Breast epithelium (tissue), 3 donors: ENCODE data around the gene KANSL1L.

Source experiments
- POLR2AphosphoS5 ChIP-seq, 3 donors: sonication (generic); formaldehyde crosslinking; IDR thresholded peaks; one replicate each; pipeline ENCODE4 v1.6.1; 2017; ENCODE audit warnings: antibody characterized with exemption in 3 of 3
- TF ChIP-seq, protein P1 (sequence below), 3 donors: fragments of 450-650 bp; IDR thresholded peaks; one replicate each; pipeline ENCODE4 v1.5.1; 2016 to 2017; ENCODE audit warnings: antibody characterized with exemption in 3 of 3, mild to moderate bottlenecking in 3 of 3, moderate library complexity in 3 of 3

DNA sequence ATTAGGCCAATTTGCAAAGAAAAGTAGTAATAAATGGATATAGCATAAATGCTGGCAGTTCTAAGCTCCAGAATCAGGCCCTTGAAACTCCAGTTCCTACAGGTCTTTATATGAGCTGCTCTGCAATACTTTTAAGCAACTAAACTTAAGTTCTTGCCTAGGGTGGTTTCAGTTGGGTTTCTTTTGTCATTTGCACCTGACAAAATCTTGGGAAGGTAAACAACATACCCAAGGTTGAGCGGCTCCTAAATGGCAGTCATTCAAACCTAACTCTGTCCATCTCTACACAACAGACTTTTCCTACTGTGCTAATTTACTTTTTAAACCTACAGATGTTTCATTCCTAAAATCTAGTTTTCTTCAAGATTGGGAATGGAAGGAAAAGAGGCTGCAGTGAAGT, 9.3 kb upstream of the KANSL1L start:
- no peak for TF ChIP-seq POLR2AphosphoS5 (IDR thresholded peaks at IDR 0.05)
- TF ChIP-seq, protein P1, sequence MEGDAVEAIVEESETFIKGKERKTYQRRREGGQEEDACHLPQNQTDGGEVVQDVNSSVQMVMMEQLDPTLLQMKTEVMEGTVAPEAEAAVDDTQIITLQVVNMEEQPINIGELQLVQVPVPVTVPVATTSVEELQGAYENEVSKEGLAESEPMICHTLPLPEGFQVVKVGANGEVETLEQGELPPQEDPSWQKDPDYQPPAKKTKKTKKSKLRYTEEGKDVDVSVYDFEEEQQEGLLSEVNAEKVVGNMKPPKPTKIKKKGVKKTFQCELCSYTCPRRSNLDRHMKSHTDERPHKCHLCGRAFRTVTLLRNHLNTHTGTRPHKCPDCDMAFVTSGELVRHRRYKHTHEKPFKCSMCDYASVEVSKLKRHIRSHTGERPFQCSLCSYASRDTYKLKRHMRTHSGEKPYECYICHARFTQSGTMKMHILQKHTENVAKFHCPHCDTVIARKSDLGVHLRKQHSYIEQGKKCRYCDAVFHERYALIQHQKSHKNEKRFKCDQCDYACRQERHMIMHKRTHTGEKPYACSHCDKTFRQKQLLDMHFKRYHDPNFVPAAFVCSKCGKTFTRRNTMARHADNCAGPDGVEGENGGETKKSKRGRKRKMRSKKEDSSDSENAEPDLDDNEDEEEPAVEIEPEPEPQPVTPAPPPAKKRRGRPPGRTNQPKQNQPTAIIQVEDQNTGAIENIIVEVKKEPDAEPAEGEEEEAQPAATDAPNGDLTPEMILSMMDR (IDR thresholded peaks at IDR 0.05), result no peak
